Peyer's patch (tissue), 4 donors: ENCODE measurements around the gene CHSY3. TPM values are rescaled to one million over a fixed set of nuclear protein-coding genes. Genes with fewer than 3 reads are reported as not detected.

Experiments
- DNase-seq, 3 donors: peaks; one replicate each; pipeline ENCODE4 v3.0.0-alpha.2; 2017 to 2019
- H3K27ac ChIP-seq, 4 donors: fragments of 200-600 bp; sonication (generic); one replicate each; pipeline ENCODE4 v1.5.1; 2016 to 2019
- H3K27me3 ChIP-seq, 2 donors: fragments of 200-600 bp; sonication (generic); one replicate each; pipeline ENCODE4 v1.5.1; 2019
- H3K36me3 ChIP-seq, 3 donors: fragments of 200-600 bp; sonication (generic); one replicate each; pipeline ENCODE4 v1.5.1; 2016 to 2019
- H3K4me1 ChIP-seq, 4 donors: fragments of 200-600 bp; sonication (generic); one replicate each; pipeline ENCODE4 v1.5.1; 2016 to 2019
- H3K4me3 ChIP-seq, 4 donors: fragments of 200-600 bp; sonication (generic); 1 replicate in 3 of 4; 2 replicates in 1 of 4; pipeline ENCODE4 v1.5.1; 2016 to 2019; ENCODE audit warnings: mild to moderate bottlenecking in 1 of 4
- H3K9me3 ChIP-seq, 4 donors: fragments of 200-600 bp; sonication (generic); one replicate each; pipeline ENCODE4 v1.5.1; 2016 to 2019; ENCODE audit warnings: mild to moderate bottlenecking in 1 of 4
- CTCF ChIP-seq, 6 experiments: fragments of 450-650 bp in 4 of 6; fragments of 200-600 bp in 2 of 6; sonication (generic) in 1 of 6; IDR thresholded peaks; one replicate each; pipeline ENCODE4 v1.5.1; 2017 to 2019; ENCODE audit warnings: antibody characterized with exemption in 6 of 6, mild to moderate bottlenecking in 3 of 6, moderate library complexity in 1 of 6
- POLR2A ChIP-seq, 2 donors: fragments of 450-650 bp; IDR thresholded peaks; one replicate each; pipeline ENCODE4 v1.5.1; 2017; ENCODE audit warnings: antibody characterized with exemption in 2 of 2, mild to moderate bottlenecking in 2 of 2, moderate library complexity in 2 of 2
- total RNA-seq, 4 donors: library from RNA; depleted of rRNA; stranded (reverse); fragments of >200 nt; gene quantifications; one replicate each; pipeline ENCODE4 v1.1.0, GENCODE V29; 2016

CHSY3 gene
- total RNA-seq, 4 donors from 2014 or later: 0.35 to 2.5 (median 1.4) TPM

GRCh38 chr5:129921204-129921603 is 16.9 kb downstream of the CHSY3 start:
- no peak for TF ChIP-seq POLR2A (IDR thresholded peaks at IDR 0.05)
- TF ChIP-seq CTCF (IDR thresholded peaks at IDR 0.05): no peak
- no peak overlapping the region for H3K27ac ChIP-seq
- no peaks in the 10 kb centered on the region for H3K9me3 ChIP-seq
- no peak for DNase-seq
- no peak overlapping the region for H3K4me3 ChIP-seq
- no peaks in the 10 kb centered on the region for H3K27me3 ChIP-seq
- H3K4me1 ChIP-seq: no peaks in the 10 kb centered on the region
- H3K36me3 ChIP-seq: no peaks in the 10 kb centered on the region

- no peak for TF ChIP-seq CTCF (IDR thresholded peaks at IDR 0.05)
- no peak for TF ChIP-seq POLR2A (IDR thresholded peaks at IDR 0.05)
- Histone ChIP-seq H3K36me3 (no peaks in the 10 kb centered on the region), H3K4me3 (no peak overlapping the region), H3K27me3 (no peaks in the 10 kb centered on the region), H3K4me1 (no peaks in the 10 kb centered on the region), H3K9me3 (no peaks in the 10 kb centered on the region), H3K27ac (no peak overlapping the region)
- no peak for DNase-seq
These were observed 26.0 kb downstream of the CHSY3 start for GRCh38 chr5:129930221-129930620.

GRCh38 chr5:129935626-129936025 is 31.4 kb downstream of the CHSY3 start:
- Histone ChIP-seq H3K9me3 (no peaks in the 10 kb centered on the region), H3K27ac (no peak overlapping the region), H3K4me3 (no peak overlapping the region), H3K4me1 (no peaks in the 10 kb centered on the region), H3K36me3 (no peaks in the 10 kb centered on the region), H3K27me3 (no peaks in the 10 kb centered on the region)
- DNase-seq: no peak
- TF ChIP-seq CTCF (IDR thresholded peaks at IDR 0.05): no peak
- no peak for TF ChIP-seq POLR2A (IDR thresholded peaks at IDR 0.05)

- Histone ChIP-seq H3K36me3 (no peaks in the 10 kb centered on the region), H3K4me1 (no peaks in the 10 kb centered on the region), H3K4me3 (no peak overlapping the region), H3K27me3 (no peaks in the 10 kb centered on the region), H3K9me3 (no peaks in the 10 kb centered on the region), H3K27ac (no peak overlapping the region)
- no peak for TF ChIP-seq POLR2A (IDR thresholded peaks at IDR 0.05)
- no peak for TF ChIP-seq CTCF (IDR thresholded peaks at IDR 0.05)
- no peak for DNase-seq
These were observed 33.8 kb downstream of the CHSY3 start for GRCh38 chr5:129938077-129938476.

GRCh38 chr5:129943936-129944335 is 39.7 kb downstream of the CHSY3 start:
- Histone ChIP-seq H3K27ac (no peak overlapping the region), H3K4me1 (no peaks in the 10 kb centered on the region), H3K36me3 (no peaks in the 10 kb centered on the region), H3K9me3 (no peaks in the 10 kb centered on the region), H3K27me3 (no peaks in the 10 kb centered on the region), H3K4me3 (no peak overlapping the region)
- no peak for DNase-seq
- no peak for TF ChIP-seq POLR2A (IDR thresholded peaks at IDR 0.05)
- no peak for TF ChIP-seq CTCF (IDR thresholded peaks at IDR 0.05)

GRCh38 chr5:129945028-129945427 is 40.8 kb downstream of the CHSY3 start:
- H3K27ac ChIP-seq: no peak overlapping the region
- DNase-seq: no peak
- TF ChIP-seq POLR2A (IDR thresholded peaks at IDR 0.05): no peak
- H3K4me1 ChIP-seq: no peaks in the 10 kb centered on the region
- H3K36me3 ChIP-seq: no peaks in the 10 kb centered on the region
- no peaks in the 10 kb centered on the region for H3K27me3 ChIP-seq
- H3K4me3 ChIP-seq: no peak overlapping the region
- H3K9me3 ChIP-seq: no peaks in the 10 kb centered on the region
